CD4-positive, alpha-beta T cell (primary cell): ENCODE data around the gene TSC22D1. TPM values are rescaled to one million over a fixed set of nuclear protein-coding genes. Genes with fewer than 3 reads are reported as not detected.
A peak's percentile ranks its signal among the peaks of the same experiment; 100 is the strongest.

Experiments used
- ATAC-seq: fragments of 200-7000 bp; cut with Tn5 transposase; one replicate; pipeline ENCODE4 v1.10.0; 2022; ENCODE audit warnings: mild to moderate bottlenecking; ENCODE audit not compliant: poor library complexity
- CTCF ChIA-PET: fragments of 350-600 bp; sonication (Branson Sonifier 250); formaldehyde crosslinking; loops from one replicate; lab custom pipeline; 2021; ENCODE audit warnings: antibody characterized with exemption, inconsistent platforms; lab: Charles Lee
- POLR2A ChIA-PET: fragments of 350-600 bp; sonication (Branson Sonifier 250); formaldehyde crosslinking; loops from one replicate; lab custom pipeline; 2021; ENCODE audit warnings: antibody characterized with exemption, inconsistent platforms; lab: Charles Lee
- DNase-seq, 14 experiments: peaks; one replicate each; pipeline ENCODE4 v3.0.0-alpha.2; 2013 to 2020; ENCODE audit warnings: mixed read lengths in 2 of 14
- H3K27ac ChIP-seq, 2 donors: one replicate each; pipeline versions ENCODE4 v1.5.1 to v1.7.0; 2013; ENCODE audit warnings: low read length in 2 of 2, low read depth in 1 of 2, mild to moderate bottlenecking in 1 of 2
- H3K27me3 ChIP-seq, 2 experiments: 1 replicate in 1 of 2; 2 replicates in 1 of 2; pipeline versions ENCODE4 v1.6.1 to v1.7.0; 2013; ENCODE audit warnings: low read length in 2 of 2, control low read depth in 1 of 2, mild to moderate bottlenecking in 1 of 2, moderate library complexity in 1 of 2; ENCODE audit not compliant: insufficient read depth in 2 of 2, control insufficient read depth in 1 of 2
- H3K36me3 ChIP-seq: one replicate; pipeline ENCODE4 v1.6.1; 2013; ENCODE audit warnings: low read length, control low read depth; ENCODE audit not compliant: insufficient read depth
- H3K4me1 ChIP-seq: one replicate; pipeline ENCODE4 v1.6.1; 2013; ENCODE audit warnings: low read length, control low read depth; ENCODE audit not compliant: insufficient read depth
- H3K4me3 ChIP-seq: one replicate; pipeline ENCODE4 v1.5.1; 2013; ENCODE audit warnings: mild to moderate bottlenecking, low read length, moderate library complexity
- H3K9me3 ChIP-seq, 2 experiments: 1 replicate in 1 of 2; 2 replicates in 1 of 2; pipeline versions ENCODE4 v1.6.1 to v1.7.0; 2013; ENCODE audit warnings: low read length in 2 of 2, mild to moderate bottlenecking in 2 of 2, control low read depth in 1 of 2, moderate library complexity in 1 of 2; ENCODE audit not compliant: control insufficient read depth in 1 of 2, insufficient read depth in 1 of 2
- H3K27ac Mint-ChIP-seq: one replicate; pipeline ENCODE4 v1.8.0; 2020; ENCODE audit warnings: mixed read lengths
- H3K27me3 Mint-ChIP-seq: one replicate; pipeline ENCODE4 v1.8.0; 2021; ENCODE audit warnings: mixed read lengths
- H3K36me3 Mint-ChIP-seq: one replicate; pipeline ENCODE4 v1.8.0; 2021; ENCODE audit warnings: low read depth, mixed read lengths
- H3K4me1 Mint-ChIP-seq: one replicate; pipeline ENCODE4 v1.8.0; 2021; ENCODE audit warnings: low read depth, mixed read lengths
- H3K4me3 Mint-ChIP-seq: one replicate; pipeline ENCODE4 v1.8.0; 2020; ENCODE audit warnings: mild to moderate bottlenecking, mixed read lengths
- H3K9me3 Mint-ChIP-seq: one replicate; pipeline ENCODE4 v1.8.0; 2020; ENCODE audit warnings: mixed read lengths
- intact Hi-C, 2 experiments: fragments of 100-400 bp; cut with DNase I in 1 of 2; cut with micrococcal nuclease in 1 of 2; formaldehyde crosslinking; loops; one replicate each; pipeline versions ENCODE4 v1.15.1 to v1.9.0; 2023 to 2025; cut with DNase I, micrococcal nuclease
- total RNA-seq, 174 experiments: library from RNA in 2 of 174; stranded (reverse) in 2 of 174; gene quantifications; one replicate each; pipeline ENCODE4 v1.2.3 and lab custom pipeline; 2021 to 2026
- TF ChIP-seq, protein P1 (sequence below): fragments of 200-600 bp; IDR thresholded peaks from one replicate; pipeline ENCODE4 v1.8.0; 2022; ENCODE audit warnings: antibody characterized with exemption, mild to moderate bottlenecking

The TSC22D1 gene
- total RNA-seq, 2 experiments from 2014 or later, result 24.0 to 26.5 TPM

DNA sequence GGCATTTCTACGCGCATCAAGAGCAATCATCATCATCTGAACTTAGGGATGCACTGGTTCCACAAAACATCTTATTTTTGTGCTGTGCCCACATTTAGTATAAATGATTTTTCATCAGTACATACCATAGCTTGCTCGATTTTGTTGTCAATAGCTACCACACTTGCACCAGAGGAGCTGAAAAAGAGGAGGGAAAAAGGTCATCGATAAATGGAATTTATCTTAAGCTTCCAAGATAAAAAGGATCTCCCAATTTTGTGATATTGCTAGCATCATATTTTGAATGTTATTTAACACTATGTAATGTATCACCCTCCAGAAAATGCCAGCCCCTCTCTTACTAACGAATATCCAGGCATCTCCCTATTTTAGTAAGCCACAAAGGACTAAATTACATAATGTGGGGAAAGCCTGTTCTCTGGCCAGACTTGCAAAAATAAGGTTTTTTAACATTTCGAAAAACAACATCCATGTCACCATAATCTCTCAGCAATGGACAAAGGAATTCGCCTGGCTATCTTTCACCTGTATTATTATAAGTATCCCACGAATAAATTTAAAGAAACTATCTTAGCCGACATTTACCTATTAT lies 140.1 kb downstream of the TSC22D1 start:
- Mint-ChIP-seq H3K36me3 (no peaks in the 10 kb centered on the region), H3K9me3 (no peaks in the 10 kb centered on the region), H3K27me3 (peaks cover 12% of the 10 kb centered on the region), H3K4me1 (peaks cover 35% of the 10 kb centered on the region), H3K4me3 (peak overlapping the region; percentile 91), H3K27ac (peak overlapping the region; percentile 57)
- intact Hi-C loops, result loop anchor here in 1 of 2 experiments (1.0 to 10.0 kb wide), 3 partner anchors 141 to 294 kb away; partner anchors contain the start of gene TSC22D1
- no peaks in the 10 kb centered on the region for H3K9me3 ChIP-seq
- peak overlapping the region; percentile 64 for H3K4me3 ChIP-seq
- peak overlapping the region in 1 of 2 donors; percentile 43 for H3K27ac ChIP-seq
- DNase-seq (peak in 1 of 14 experiments; percentile 11), ATAC-seq (no peak)
- peaks cover 14 to 18% of the 10 kb centered on the region in 2 experiments for H3K27me3 ChIP-seq
- POLR2A ChIA-PET, result interaction anchor here (1.3 to 3.3 kb wide), 4 partner anchors 162 to 294 kb away, joined by 3 to 13 read pairs (median 6); no protein-coding TSS in a partner anchor
- H3K36me3 ChIP-seq, result no peaks in the 10 kb centered on the region
- CTCF ChIA-PET, result interaction anchor here (1.4 to 3.3 kb wide), 4 partner anchors 525 to 556 kb away, joined by 3 to 11 read pairs (median 7); partner anchors contain the start of gene LACC1
- H3K4me1 ChIP-seq, result peaks cover 29% of the 10 kb centered on the region
- TF ChIP-seq, protein P1, sequence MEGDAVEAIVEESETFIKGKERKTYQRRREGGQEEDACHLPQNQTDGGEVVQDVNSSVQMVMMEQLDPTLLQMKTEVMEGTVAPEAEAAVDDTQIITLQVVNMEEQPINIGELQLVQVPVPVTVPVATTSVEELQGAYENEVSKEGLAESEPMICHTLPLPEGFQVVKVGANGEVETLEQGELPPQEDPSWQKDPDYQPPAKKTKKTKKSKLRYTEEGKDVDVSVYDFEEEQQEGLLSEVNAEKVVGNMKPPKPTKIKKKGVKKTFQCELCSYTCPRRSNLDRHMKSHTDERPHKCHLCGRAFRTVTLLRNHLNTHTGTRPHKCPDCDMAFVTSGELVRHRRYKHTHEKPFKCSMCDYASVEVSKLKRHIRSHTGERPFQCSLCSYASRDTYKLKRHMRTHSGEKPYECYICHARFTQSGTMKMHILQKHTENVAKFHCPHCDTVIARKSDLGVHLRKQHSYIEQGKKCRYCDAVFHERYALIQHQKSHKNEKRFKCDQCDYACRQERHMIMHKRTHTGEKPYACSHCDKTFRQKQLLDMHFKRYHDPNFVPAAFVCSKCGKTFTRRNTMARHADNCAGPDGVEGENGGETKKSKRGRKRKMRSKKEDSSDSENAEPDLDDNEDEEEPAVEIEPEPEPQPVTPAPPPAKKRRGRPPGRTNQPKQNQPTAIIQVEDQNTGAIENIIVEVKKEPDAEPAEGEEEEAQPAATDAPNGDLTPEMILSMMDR, result no peak

DNA sequence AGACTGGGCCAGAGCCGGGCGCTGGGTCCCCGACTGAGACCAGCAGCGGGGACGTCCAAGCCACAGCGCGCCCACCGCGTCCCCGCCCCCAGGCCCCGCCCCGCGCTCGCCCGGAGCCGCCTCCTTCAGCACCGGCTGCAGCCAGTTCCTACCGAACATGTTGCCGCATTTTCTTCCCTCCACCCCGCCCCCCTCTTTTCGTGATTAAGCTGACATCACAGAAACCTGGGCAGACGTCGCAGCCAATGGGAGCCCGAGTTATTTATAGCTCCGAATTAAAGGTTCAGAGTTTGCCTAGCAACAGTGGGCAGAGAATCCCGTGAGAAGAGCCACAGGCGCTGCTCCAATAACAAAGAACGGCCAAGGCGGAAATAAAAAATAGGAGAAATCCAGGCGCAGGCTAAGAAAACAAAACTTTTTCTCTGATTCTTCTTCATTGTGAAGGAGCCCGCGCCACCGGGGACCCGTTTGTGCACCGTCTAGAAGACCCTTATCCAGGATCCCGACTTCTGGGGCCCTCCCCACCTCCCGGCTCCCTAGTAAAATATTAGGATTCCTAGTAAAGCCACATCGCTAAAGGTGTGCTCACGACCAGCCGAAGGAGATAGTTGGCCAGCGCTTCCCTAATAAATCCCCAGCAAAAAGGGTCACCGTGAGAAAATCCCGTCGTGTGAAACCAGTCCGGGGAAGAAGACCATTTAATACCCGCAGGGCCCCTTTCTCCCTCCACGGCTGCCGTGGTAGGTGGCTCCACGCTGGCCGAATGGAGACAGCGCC lies 140.8 kb downstream of the TSC22D1 start:
- ChIA-PET CTCF (interaction anchor here (1.3 to 1.7 kb wide), 2 partner anchors 514 to 530 kb away, joined by 4 to 5 read pairs; no protein-coding TSS in a partner anchor), POLR2A (interaction anchor here (0.6 to 3.3 kb wide), 6 partner anchors 129 to 557 kb away, joined by 3 to 13 read pairs (median 6); no protein-coding TSS in a partner anchor)
- no peaks in the 10 kb centered on the region for H3K36me3 ChIP-seq
- Mint-ChIP-seq H3K4me3 (peak overlapping the region; percentile 91), H3K27me3 (peaks cover 12% of the 10 kb centered on the region), H3K36me3 (no peaks in the 10 kb centered on the region), H3K4me1 (peaks cover 35% of the 10 kb centered on the region), H3K9me3 (no peaks in the 10 kb centered on the region), H3K27ac (peak overlapping the region; percentile 57)
- peak overlapping the region; percentile 64 for H3K4me3 ChIP-seq
- ATAC-seq (peak; percentile 83), DNase-seq (peak; percentile 76 to 95 (median 80))
- intact Hi-C loops, result loop anchor here in 1 of 2 experiments (1.0 to 10.0 kb wide), 3 partner anchors 142 to 293 kb away; partner anchors contain the start of gene TSC22D1
- H3K4me1 ChIP-seq, result peaks cover 29% of the 10 kb centered on the region
- TF ChIP-seq, protein P1, result no peak
- H3K27me3 ChIP-seq, result peaks cover 14 to 18% of the 10 kb centered on the region in 2 experiments
- no peaks in the 10 kb centered on the region for H3K9me3 ChIP-seq
- peak overlapping the region; percentile 3 to 43 for H3K27ac ChIP-seq

DNA sequence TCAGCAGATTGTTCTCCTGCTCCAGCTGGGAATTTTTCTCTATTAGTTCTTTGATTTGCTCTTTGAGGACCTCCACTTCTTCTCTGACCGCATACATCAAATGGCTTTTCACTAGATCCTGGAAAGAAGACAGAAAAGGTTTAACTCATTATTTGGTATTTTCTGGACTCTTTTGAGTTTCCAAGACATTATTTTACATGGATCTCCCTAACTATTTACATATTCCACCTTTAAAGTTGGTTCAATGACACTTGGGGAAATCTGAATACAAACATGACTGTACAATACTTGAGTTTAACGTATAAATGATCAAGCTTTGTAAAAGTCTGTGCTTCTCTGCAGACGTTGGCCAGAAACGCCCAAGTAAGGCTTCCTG lies 141.4 kb downstream of the TSC22D1 start:
- peaks cover 14 to 18% of the 10 kb centered on the region in 2 experiments for H3K27me3 ChIP-seq
- POLR2A ChIA-PET, result interaction anchor here (0.6 to 3.3 kb wide), 5 partner anchors 161 to 556 kb away, joined by 4 to 13 read pairs (median 6); no protein-coding TSS in a partner anchor
- H3K36me3 Mint-ChIP-seq, result no peaks in the 10 kb centered on the region
- H3K9me3 Mint-ChIP-seq, result no peaks in the 10 kb centered on the region
- no peaks in the 10 kb centered on the region for H3K9me3 ChIP-seq
- H3K4me3 Mint-ChIP-seq, result peak overlapping the region; percentile 51
- TF ChIP-seq, protein P1, result no peak
- no peak for DNase-seq
- CTCF ChIA-PET, result interaction anchor here (1.3 to 1.7 kb wide), 2 partner anchors 513 to 529 kb away, joined by 4 to 5 read pairs; no protein-coding TSS in a partner anchor
- H3K27ac Mint-ChIP-seq, result peak overlapping the region; percentile 57
- ATAC-seq, result no peak
- H3K27me3 Mint-ChIP-seq, result peaks cover 12% of the 10 kb centered on the region
- intact Hi-C loops, result loop anchor here (1.0 to 10.0 kb wide), 5 partner anchors 143 to 292 kb away; partner anchors contain the start of gene TSC22D1 (in 1 of the 2)
- H3K4me1 Mint-ChIP-seq, result peaks cover 35% of the 10 kb centered on the region
- H3K4me1 ChIP-seq, result peaks cover 29% of the 10 kb centered on the region
- H3K27ac ChIP-seq, result no peak overlapping the region
- peak overlapping the region; percentile 64 for H3K4me3 ChIP-seq
- H3K36me3 ChIP-seq, result no peaks in the 10 kb centered on the region
